Endothelial cell of umbilical vein (primary cell): ENCODE data around the gene CPXM2.

Source experiments
- EZH2 ChIP-seq: IDR thresholded peaks from 2 replicates; pipeline ENCODE4 v1.6.1; 2012; ENCODE audit warnings: borderline replicate concordance, low read depth, mild to moderate bottlenecking, moderate library complexity, low read length, inconsistent platforms; ENCODE audit not compliant: severe bottlenecking
- MYC ChIP-seq: IDR thresholded peaks from one replicate; pipeline ENCODE4 v1.6.1; 2011; ENCODE audit warnings: mild to moderate bottlenecking, low read depth, low read length
- POLR2A ChIP-seq: IDR thresholded peaks from 2 replicates; pipeline ENCODE4 v1.6.1; 2012; ENCODE audit warnings: low read depth, mild to moderate bottlenecking, control low read depth, low read length
- POLR2AphosphoS5 ChIP-seq: IDR thresholded peaks from 2 replicates; pipeline ENCODE4 v1.6.1; 2012; ENCODE audit warnings: low read depth, mild to moderate bottlenecking, control low read depth, low read length, moderate library complexity; ENCODE audit not compliant: insufficient read depth
- TF ChIP-seq, protein P1 (sequence below), 2 donors: IDR thresholded peaks; 1 replicate in 1 of 2; 2 replicates in 1 of 2; pipeline ENCODE4 v1.5.1; 2011; ENCODE audit warnings: low read length in 2 of 2, mild to moderate bottlenecking in 2 of 2, moderate library complexity in 2 of 2, control low read depth in 1 of 2, inconsistent platforms in 1 of 2, low read depth in 1 of 2; ENCODE audit not compliant: insufficient read depth in 1 of 2; ENCODE audit errors: extremely low read depth in 1 of 2

DNA sequence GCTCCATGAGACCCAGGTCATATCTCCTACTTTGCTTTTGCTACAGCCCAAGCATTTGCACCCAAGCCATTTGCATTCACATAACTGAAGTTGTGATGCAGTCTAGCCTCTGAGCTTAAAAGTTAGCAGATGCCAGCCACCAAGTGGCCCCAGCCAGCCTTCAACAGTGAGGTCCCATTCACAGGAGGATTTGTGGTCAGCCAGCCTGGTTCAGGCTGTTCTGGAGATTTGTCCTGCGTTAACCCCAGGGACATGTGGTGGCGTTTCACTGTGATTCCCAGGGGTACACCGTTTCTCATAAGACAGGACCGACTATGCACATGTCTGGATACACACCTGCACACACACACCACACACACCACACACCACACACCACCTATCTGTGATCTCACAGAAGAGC is 174.3 kb downstream of the CPXM2 start:
- TF ChIP-seq, protein P1, sequence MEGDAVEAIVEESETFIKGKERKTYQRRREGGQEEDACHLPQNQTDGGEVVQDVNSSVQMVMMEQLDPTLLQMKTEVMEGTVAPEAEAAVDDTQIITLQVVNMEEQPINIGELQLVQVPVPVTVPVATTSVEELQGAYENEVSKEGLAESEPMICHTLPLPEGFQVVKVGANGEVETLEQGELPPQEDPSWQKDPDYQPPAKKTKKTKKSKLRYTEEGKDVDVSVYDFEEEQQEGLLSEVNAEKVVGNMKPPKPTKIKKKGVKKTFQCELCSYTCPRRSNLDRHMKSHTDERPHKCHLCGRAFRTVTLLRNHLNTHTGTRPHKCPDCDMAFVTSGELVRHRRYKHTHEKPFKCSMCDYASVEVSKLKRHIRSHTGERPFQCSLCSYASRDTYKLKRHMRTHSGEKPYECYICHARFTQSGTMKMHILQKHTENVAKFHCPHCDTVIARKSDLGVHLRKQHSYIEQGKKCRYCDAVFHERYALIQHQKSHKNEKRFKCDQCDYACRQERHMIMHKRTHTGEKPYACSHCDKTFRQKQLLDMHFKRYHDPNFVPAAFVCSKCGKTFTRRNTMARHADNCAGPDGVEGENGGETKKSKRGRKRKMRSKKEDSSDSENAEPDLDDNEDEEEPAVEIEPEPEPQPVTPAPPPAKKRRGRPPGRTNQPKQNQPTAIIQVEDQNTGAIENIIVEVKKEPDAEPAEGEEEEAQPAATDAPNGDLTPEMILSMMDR (IDR thresholded peaks at IDR 0.05; ENCODE audit: extremely low read depth in 1 of 2, insufficient read depth in 1 of 2, low read depth in 1 of 2, low read length in 2 of 2) = no peak
- TF ChIP-seq POLR2A (no peak), MYC (no peak), EZH2 (no peak), POLR2AphosphoS5 (no peak)
